ENCODE results near the gene ABR.

DNA sequence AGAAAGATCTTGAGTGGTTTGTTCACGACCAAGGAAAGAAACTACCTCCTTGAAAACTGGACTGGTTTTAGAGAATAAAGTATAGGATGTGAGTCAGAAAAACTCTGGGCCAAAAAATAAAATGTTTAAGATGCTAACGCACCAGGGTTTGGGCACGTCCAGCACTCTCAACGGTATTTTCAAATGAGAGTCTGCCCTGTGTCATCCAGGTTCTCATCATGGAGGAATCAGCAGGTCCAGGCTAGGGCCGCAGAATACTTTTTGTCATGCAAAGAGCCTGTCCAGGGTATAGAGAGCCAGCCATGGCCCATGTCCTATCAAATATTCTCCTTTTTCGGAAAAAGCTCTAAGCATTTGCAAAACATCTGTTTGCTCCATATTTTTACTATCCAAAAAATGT is 202.6 kb downstream of the ABR start:
- TF ChIP-seq CTCF (IDR thresholded peaks at IDR 0.05), result no peak
- no peak for TF ChIP-seq POLR2A (IDR thresholded peaks at IDR 0.05)

All from adrenal gland (tissue), 5 donors.